Melanocyte of skin (primary cell): ENCODE data around the gene YBX2. TPM values are rescaled to one million over a fixed set of nuclear protein-coding genes. Genes with fewer than 3 reads are reported as not detected.

ENCODE experiments used
- total RNA-seq, 2 donors: library from RNA; depleted of rRNA; stranded (reverse); fragments of >200 nt; gene quantifications; 2 replicates each; pipeline ENCODE4 v1.2.3, GENCODE V29; 2012

The YBX2 gene
- total RNA-seq, result under 1 TPM in 1 of 2 donors, not detected in 1; 0.67 TPM

GRCh38 chr17:7294614-7295153, at the start of gene YBX2:
Gene YBX2, minus strand, starts transcription at chr17:7294639. Its CDS starts 139 bp downstream, at chr17:7294500.

GRCh38 chr17:7336240-7337175, 42.1 kb upstream of the YBX2 start, which contains the start of gene ACAP1:
Gene ACAP1, plus strand, starts transcription at chr17:7336529. Its CDS starts 206 bp downstream, at chr17:7336735.

GRCh38 chr17:7328840-7329373, 34.5 kb upstream of the YBX2 start, which contains the start of gene NEURL4:
Gene NEURL4, minus strand, starts transcription at chr17:7329335. Its CDS starts 23 bp downstream, at chr17:7329312.

GRCh38 chr17:7314719-7315569, 20.5 kb upstream of the YBX2 start, which contains the start of gene GPS2:
Gene GPS2, minus strand, starts transcription at chr17:7315360. Its CDS starts 308 bp downstream, at chr17:7315052.

GRCh38 chr17:7306911-7307685, 12.7 kb upstream of the YBX2 start, which contains the start of gene EIF5A:
Gene EIF5A, plus strand, starts transcription at chr17:7307628. Its CDS starts 2,008 bp downstream, at chr17:7309636.

GRCh38 chr17:7281074-7281952, 13.1 kb downstream of the YBX2 start, which contains the start of gene SLC2A4:
Gene SLC2A4, plus strand, starts transcription at chr17:7281718. Its CDS starts 217 bp downstream, at chr17:7281935.

GRCh38 chr17:7262192-7262934, 32.1 kb downstream of the YBX2 start, which contains the start of gene CLDN7:
Gene CLDN7, minus strand, starts transcription at chr17:7262478. Its CDS starts 435 bp downstream, at chr17:7262043.

GRCh38 chr17:7252176-7253043, 42.0 kb downstream of the YBX2 start, which contains the start of gene ELP5:
Gene ELP5, plus strand, starts transcription at chr17:7252215. Its CDS starts 336 bp downstream, at chr17:7252551.

GRCh38 chr17:7251661-7252175, 42.7 kb downstream of the YBX2 start, which contains the start of gene CTDNEP1:
Gene CTDNEP1, minus strand, starts transcription at chr17:7251734. Its CDS starts 438 bp downstream, at chr17:7251296.

GRCh38 chr17:7241783-7242716, 52.4 kb downstream of the YBX2 start, which contains the start of gene GABARAP:
Gene GABARAP, minus strand, starts transcription at chr17:7242449. Its CDS starts 119 bp downstream, at chr17:7242330.

GRCh38 chr17:7239091-7240027, 55.1 kb downstream of the YBX2 start, which contains the start of gene PHF23:
Gene PHF23, minus strand, starts transcription at chr17:7239457. Its CDS starts 178 bp downstream, at chr17:7239279.

